Adrenal gland (tissue), 12 donors: ENCODE results near the gene TUBB4A. TPM values are rescaled to one million over a fixed set of nuclear protein-coding genes. Genes with fewer than 3 reads are reported as not detected.
A peak's percentile ranks its signal among the peaks of the same experiment; 100 is the strongest.
"Not testable (repeated sequence)": the region's sequence is repeated elsewhere in the genome, so short reads cannot be mapped to it uniquely, and the experiment has no call there.

ENCODE experiments used
- DNase-seq, 7 donors: peaks; one replicate each; pipeline ENCODE4 v3.0.0-alpha.2; 2019 to 2020
- H3K27ac ChIP-seq, 5 donors: fragments of 200-600 bp; sonication (generic) in 4 of 5; 1 replicate in 3 of 5; 2 replicates in 2 of 5; pipeline versions ENCODE4 v1.5.1 to v1.8.0; 2016 to 2020; ENCODE audit warnings: mild to moderate bottlenecking in 1 of 5
- H3K27me3 ChIP-seq: fragments of 200-600 bp; 2 replicates; pipeline ENCODE4 v1.8.0; 2021
- H3K36me3 ChIP-seq, 2 donors: fragments of 200-600 bp; replicated peaks in 1 of 2; 1 replicate in 1 of 2; 2 replicates in 1 of 2; pipeline versions ENCODE4 v1.5.1 to v1.8.0; 2018 to 2022
- H3K4me1 ChIP-seq, 2 donors: fragments of 200-600 bp; replicated peaks in 1 of 2; 1 replicate in 1 of 2; 2 replicates in 1 of 2; pipeline versions ENCODE4 v1.5.1 to v1.8.0; 2018 to 2021
- H3K4me3 ChIP-seq, 4 donors: fragments of 200-600 bp; sonication (generic) in 3 of 4; one replicate each; pipeline ENCODE4 v1.5.1; 2016 to 2018
- H3K9me3 ChIP-seq, 3 donors: fragments of 200-600 bp; sonication (generic) in 1 of 3; replicated peaks in 1 of 3; 1 replicate in 2 of 3; 2 replicates in 1 of 3; pipeline versions ENCODE4 v1.5.1 to v1.8.0; 2016 to 2021
- POLR2A ChIP-seq, 2 donors: fragments of 450-650 bp; IDR thresholded peaks; one replicate each; pipeline ENCODE4 v1.6.1; 2017; ENCODE audit warnings: antibody characterized with exemption in 2 of 2, mild to moderate bottlenecking in 2 of 2, moderate library complexity in 1 of 2
- WGBS, 4 donors: extraction: QIAGEN DNeasy Blood & Tissue Kit in 2 of 4; methylation state at CpG; one replicate each; pipeline versions ENCODE4 v1.1.5 to v1.1.7; 2013 to 2017; 5-methylcytosine and 5-hydroxymethylcytosine counted together
- intact Hi-C, 2 donors: fragments of 100-400 bp; cut with DNase I; formaldehyde crosslinking; loops; one replicate each; pipeline versions ENCODE4 v1.14.1 to v1.15.0; 2022 to 2023
- polyA plus RNA-seq, 3 donors: library from polyadenylated mRNA; stranded (reverse); fragments of 200-250 nt in 2 of 3; fragments of 350-450 nt in 1 of 3; fragmentation: Illumina TruSeq in 1 of 3; extraction: RNeasy Lipid Tissue Mini Kit (QIAGEN cat#74804) in 1 of 3; gene quantifications; one replicate each; pipeline ENCODE4 v1.2.3, GENCODE V29; 2013 to 2014
- total RNA-seq, 9 donors: library from RNA; depleted of rRNA in 4 of 9; stranded (reverse); fragments of >200 nt in 4 of 9; fragments of 120-200 nt in 1 of 9; fragmentation: NEBNext Ultra II Directional in 1 of 9; extraction: Animal tissue kit (Norgen Biotek cat#: 25700) in 1 of 9; gene quantifications; one replicate each; pipeline versions ENCODE4 v1.1.0 to v1.2.4, GENCODE V29; 2013 to 2023
- TF ChIP-seq, protein P1 (sequence below), 6 experiments: fragments of 450-650 bp in 4 of 6; fragments of 200-600 bp in 2 of 6; sonication (generic) in 1 of 6; IDR thresholded peaks; 1 replicate in 5 of 6; 2 replicates in 1 of 6; pipeline versions ENCODE4 v1.5.1 to v1.8.0; 2016 to 2021; ENCODE audit warnings: antibody characterized with exemption in 6 of 6, mild to moderate bottlenecking in 2 of 6, moderate library complexity in 1 of 6
- donor health status: healthy with polysubstance abuse.
- donor health status: Bipolar disorder and iron deficiency.
- donor health status: DM: yes; HTN: yes; CAD: no.
- donor health status: DM: no; HTN: no; CAD: no.
- donor health status: DM: no; HTN: no; CAD: no.
- donor health status: DM: yes; HTN: yes; CAD: no.

Gene TUBB4A
- total and polyA plus RNA-seq, 12 donors = 50.4 to 752 (median 138) TPM

DNA sequence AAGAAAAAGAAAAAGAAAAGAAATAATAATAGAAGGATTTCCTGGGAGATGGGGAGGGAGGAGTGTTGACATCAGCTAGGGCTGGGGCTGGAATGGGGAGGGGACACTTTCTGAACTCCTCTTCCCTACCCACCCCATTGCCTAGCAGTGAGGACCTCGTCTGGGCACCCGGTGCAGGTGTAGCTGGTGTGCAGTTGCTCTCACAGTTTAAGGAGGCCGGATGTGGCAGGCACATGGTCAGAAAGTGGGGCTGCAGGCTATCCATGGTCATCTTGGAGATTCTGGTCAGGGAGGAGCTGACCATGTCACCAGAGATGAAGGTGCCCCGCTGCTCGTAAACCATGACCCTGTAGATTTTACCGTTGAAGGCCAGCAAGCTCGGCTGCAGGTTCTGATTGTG, 8.5 kb upstream of the TUBB4A start:
- Histone ChIP-seq H3K27me3 (no peaks in the 10 kb centered on the region), H3K9me3 (no peaks in the 10 kb centered on the region), H3K27ac (peak overlapping the region; percentile 22 to 91 (median 87)), H3K4me3 (no peak overlapping the region), H3K36me3 (no peaks in the 10 kb centered on the region), H3K4me1 (peaks cover 10 to 15% of the 10 kb centered on the region in 2 donors)
- WGBS, 4 donors = 36 to 58% (median 50%) methylated on average over 5 to 7 of the region's 7 CpGs
- intact Hi-C loops = no loop called here
- TF ChIP-seq POLR2A (IDR thresholded peaks at IDR 0.05) = no peak
- TF ChIP-seq, protein P1, sequence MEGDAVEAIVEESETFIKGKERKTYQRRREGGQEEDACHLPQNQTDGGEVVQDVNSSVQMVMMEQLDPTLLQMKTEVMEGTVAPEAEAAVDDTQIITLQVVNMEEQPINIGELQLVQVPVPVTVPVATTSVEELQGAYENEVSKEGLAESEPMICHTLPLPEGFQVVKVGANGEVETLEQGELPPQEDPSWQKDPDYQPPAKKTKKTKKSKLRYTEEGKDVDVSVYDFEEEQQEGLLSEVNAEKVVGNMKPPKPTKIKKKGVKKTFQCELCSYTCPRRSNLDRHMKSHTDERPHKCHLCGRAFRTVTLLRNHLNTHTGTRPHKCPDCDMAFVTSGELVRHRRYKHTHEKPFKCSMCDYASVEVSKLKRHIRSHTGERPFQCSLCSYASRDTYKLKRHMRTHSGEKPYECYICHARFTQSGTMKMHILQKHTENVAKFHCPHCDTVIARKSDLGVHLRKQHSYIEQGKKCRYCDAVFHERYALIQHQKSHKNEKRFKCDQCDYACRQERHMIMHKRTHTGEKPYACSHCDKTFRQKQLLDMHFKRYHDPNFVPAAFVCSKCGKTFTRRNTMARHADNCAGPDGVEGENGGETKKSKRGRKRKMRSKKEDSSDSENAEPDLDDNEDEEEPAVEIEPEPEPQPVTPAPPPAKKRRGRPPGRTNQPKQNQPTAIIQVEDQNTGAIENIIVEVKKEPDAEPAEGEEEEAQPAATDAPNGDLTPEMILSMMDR (IDR thresholded peaks at IDR 0.05) = no peak
- DNase-seq = peak in 3 of 7 donors; percentile 46 to 64 (median 58)

DNA sequence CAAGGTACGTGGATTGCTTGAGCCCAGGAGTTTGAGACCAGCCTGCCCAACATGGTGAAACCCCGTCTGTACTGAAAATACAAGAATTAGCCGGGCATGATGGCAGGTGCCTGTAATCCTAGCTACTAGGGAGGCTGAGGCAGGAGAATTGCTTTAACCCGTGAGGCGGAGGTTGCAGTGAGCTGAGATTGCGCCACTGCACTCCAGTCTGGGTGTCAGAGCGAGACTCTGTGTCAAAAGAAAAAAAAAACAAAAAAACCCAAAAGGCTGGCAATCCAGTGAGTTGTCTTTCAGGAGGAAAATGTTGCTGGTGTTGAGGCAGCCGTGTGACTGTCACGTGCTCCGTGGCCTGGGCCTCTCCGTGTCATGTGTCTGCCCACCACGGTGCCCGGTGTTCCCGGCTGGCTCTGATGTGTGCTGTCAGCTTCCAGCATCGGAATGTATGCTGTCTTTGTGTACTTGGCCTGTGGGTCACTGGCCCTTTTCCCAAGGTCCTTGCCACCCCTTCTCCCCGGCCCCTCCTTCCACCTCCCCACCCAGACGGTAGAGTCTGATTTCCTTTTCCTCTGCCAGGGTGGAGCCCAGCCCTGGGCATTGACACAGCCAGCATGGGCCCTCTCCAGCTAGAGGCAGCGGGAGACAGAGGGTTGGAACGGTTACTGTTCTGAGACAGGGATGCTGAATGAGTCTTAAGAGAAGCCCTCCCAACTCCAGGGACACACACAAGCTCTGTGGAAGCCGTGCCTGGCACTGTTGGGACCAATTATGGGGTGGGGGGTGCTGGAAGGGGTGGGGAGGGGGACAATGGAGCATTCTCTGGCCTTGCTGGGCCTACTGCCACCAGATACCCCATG, 7.2 kb upstream of the TUBB4A start:
- Histone ChIP-seq H3K27me3 (no peaks in the 10 kb centered on the region), H3K9me3 (no peaks in the 10 kb centered on the region), H3K4me1 (peaks cover 10 to 15% of the 10 kb centered on the region in 2 donors), H3K36me3 (no peaks in the 10 kb centered on the region), H3K4me3 (no peak overlapping the region), H3K27ac (peak overlapping the region; percentile 22 to 91 (median 87))
- DNase-seq = peak; percentile 82 to 98 (median 95)
- intact Hi-C loops = no loop called here
- TF ChIP-seq, protein P1 (IDR thresholded peaks at IDR 0.05) = no peak
- TF ChIP-seq POLR2A (IDR thresholded peaks at IDR 0.05) = peak in 1 of 2 donors; percentile 46
- WGBS, 4 donors = 38 to 41% (median 40%) methylated on average over 20 of the region's 20 CpGs

DNA sequence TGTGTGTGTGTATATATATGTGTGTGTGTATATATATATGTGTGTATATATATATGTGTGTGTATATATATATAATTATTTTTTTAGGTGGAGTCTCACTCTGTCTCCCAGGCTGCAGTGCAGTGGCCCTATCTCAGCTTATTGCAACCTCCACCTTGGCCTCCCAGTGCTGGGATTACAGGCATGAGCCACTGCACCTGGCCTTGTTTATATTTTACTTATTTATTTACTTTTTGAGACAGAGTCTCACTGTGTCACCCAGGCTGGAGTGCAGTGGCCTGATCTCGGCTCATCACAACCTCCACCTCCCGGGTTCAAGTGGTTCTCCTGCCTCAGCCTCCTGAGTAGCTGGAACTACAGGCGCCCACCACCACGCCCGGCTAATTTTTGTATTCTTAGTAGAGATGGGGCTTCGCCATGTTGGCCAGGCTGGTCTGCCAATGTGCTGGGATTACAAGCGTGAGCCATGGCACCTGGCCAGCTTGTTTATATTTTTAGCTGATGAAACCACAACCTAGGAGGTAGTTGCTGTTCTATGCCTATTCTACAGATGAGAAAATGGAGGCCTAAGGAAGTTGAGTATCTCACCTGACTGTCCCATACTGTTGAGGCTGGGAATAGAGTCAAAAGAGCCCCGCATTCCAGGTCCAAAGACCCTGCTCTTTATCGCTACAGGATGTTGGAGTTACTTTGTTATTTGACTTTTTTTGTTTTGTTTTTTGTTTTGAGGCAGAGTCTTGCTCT, 6.1 kb upstream of the TUBB4A start:
- 87 to 90% (median 88%) methylated on average over 9 of the region's 9 CpGs for WGBS, 4 donors
- intact Hi-C loops, H3K36me3 ChIP-seq, H3K27me3 ChIP-seq, H3K4me3 ChIP-seq, H3K9me3 ChIP-seq: not testable (repeated sequence)
- peaks cover 17 to 20% of the 10 kb centered on the region in 2 donors for H3K4me1 ChIP-seq
- peak in 1 of 7 donors; percentile 37 for DNase-seq
- peak overlapping the region in 4 of 5 donors; percentile 84 to 91 (median 88) for H3K27ac ChIP-seq

DNA sequence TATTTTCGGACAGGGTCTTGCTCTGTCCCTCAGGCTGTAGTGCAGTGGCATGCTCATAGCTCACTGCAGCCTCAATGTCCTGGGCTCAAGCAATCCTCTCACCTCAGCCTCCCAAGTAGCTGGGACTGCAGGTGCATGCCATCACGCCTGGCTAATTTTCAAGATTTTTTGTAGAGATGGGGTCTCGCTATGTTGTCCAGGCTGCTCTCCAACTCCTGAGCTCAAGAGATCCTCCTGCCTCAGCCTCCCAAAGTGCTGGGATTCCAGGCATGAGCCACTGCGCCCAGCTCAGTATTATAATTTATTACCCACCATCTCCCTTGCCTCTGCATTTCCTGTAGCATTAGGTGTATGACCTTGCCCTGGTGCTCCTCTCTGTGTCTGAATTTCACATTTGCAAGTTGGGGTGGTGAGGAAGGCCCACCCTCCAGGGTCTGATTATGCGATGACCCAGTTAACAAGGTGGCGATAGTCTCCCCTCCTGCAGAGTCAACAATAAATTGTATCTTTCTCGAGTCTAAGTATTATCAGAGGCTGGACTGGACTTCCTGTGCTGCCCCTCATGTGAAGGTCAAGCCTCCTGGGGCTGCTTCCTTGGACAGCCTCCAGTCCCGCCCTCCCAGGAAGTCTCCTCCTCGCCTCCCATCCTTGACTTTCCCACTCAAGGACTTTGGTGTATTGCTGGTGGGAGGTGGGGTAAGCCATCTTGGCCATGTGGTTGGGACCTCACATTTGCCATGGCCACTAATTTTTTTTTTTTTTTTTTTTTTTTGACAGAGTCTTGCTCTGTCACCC, 1.5 kb upstream of the TUBB4A start:
- Histone ChIP-seq H3K4me1 (peaks cover 17 to 36% of the 10 kb centered on the region in 2 donors), H3K9me3 (no peaks in the 10 kb centered on the region), H3K4me3 (no peak overlapping the region), H3K36me3 (no peaks in the 10 kb centered on the region), H3K27ac (peak overlapping the region; percentile 29 to 79 (median 69)), H3K27me3 (no peaks in the 10 kb centered on the region)
- intact Hi-C loops = no loop called here
- TF ChIP-seq POLR2A (IDR thresholded peaks at IDR 0.05) = no peak
- TF ChIP-seq, protein P1 (IDR thresholded peaks at IDR 0.05) = no peak
- peak; percentile 58 to 82 (median 76) for DNase-seq
- 36 to 56% (median 45%) methylated on average over 8 to 9 of the region's 9 CpGs for WGBS, 4 donors
